Stimulated activated CD8-positive, alpha-beta memory T cell treated with anti-CD3 and anti-CD28 coated beads, Interleukin-7, amount 100 ng/mL, for 4 hours (primary cell): ENCODE measurements around the gene EFNA5.

Experiments used
- DNase-seq, 2 donors: peaks; one replicate each; pipeline ENCODE4 v3.0.0-alpha.2; 2020; ENCODE audit warnings: low read depth in 2 of 2

The EFNA5 gene

DNA sequence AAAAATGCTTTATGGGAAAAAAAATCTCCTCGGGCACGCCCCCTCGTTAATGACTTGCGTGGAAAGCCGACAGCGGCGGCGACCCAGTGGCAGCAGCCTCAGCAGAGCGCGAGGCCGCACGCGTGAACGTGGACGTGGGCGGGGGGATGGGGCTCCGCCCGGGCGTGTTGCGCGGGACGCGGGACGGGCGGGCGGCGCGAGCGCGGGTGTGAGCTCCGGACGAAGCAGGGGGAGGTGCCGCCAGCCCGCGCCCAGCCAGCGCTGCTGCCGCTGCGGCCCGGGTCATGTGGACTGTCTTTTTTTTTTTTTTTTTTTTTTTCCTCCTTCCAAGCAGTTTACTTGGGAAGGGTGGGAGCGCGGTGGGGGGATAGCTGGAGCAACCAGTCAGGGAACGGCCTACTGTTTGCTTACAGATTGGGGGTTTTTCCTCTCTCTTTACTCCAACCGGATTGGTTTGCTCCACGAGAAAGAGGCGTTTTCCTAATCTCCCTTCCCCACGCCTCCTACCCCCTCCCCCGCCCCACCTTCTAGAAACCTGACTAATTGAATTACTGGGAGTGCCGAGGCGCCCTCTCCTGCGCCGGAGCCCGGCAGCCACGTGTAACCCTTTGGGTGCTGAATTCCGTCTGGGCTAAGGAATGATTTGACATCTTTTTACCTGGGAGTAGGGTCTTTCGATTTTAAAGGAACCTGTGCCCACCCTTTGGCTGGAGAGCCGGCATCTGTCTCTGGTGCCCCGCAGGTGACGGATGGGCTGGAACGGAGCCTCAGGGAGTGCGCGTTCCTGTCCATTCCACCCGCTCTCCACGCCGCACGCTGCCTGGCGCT, 1.7 kb upstream of the EFNA5 start:
- DNase-seq, result no peak

DNA sequence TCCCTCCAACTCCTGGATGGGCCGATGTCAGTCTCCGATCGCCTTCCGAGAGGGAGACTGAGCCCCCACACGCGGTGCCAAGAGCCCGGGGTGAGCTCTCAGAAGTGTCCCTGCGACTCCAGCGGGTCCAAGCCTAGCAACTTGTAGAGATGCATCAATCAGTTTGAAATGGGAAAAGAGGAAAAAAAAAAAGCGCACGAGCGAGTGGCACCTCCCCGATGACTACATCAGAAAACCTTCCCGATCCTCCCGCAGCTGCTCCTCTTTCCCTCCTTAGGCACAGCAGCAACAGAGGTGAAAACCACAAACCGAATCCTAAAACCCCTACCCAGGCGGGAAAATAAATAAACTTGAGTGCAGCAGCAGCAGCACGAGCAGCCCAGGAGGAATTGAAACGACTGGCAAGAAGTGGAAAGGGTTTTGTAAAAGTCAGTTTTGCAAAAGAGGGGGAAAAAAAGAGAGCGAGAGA, 1.0 kb upstream of the EFNA5 start:
- DNase-seq, result no peak

DNA sequence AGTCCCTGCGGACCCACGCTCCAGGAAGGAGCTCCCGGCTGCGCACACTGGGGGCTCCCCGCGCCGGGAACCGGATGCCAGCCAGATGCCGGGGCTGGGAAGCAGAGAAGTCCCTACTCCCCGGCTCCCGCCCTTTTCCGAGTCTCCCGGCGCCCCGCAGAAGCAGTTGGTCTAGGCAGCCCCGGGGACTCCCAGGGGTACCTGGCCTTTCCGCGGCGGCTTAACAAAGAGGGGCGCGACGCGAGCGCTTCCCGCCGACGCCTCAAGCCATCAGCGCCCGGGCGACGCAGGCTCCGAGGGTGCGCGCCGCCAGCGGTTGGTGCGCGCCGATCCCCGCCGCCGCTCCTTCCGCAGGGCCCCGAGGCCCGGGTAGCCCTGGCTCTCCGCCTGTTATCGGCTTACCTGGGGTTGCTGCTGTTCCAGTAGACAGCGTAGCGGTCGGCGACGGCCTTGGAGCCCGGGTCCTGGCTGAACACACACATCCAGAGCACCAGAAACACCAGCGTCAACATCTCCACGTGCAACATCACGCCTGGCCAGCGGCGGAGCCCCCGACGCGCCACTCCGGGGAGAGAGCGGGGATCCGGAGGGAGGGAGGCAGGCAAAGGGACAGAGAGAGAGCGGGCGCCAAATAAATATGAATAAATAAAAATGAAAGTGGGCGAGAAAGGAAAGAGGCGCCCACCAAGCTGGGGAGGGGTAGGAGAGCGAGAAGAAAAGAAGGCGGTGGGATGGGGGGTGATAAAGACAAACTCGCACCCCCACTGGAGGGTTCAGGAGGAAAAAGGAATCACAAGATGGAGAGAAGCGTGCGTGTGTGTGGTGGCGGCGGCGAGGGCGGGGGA, 428 bp downstream of the EFNA5 start:
- no peak for DNase-seq

DNA sequence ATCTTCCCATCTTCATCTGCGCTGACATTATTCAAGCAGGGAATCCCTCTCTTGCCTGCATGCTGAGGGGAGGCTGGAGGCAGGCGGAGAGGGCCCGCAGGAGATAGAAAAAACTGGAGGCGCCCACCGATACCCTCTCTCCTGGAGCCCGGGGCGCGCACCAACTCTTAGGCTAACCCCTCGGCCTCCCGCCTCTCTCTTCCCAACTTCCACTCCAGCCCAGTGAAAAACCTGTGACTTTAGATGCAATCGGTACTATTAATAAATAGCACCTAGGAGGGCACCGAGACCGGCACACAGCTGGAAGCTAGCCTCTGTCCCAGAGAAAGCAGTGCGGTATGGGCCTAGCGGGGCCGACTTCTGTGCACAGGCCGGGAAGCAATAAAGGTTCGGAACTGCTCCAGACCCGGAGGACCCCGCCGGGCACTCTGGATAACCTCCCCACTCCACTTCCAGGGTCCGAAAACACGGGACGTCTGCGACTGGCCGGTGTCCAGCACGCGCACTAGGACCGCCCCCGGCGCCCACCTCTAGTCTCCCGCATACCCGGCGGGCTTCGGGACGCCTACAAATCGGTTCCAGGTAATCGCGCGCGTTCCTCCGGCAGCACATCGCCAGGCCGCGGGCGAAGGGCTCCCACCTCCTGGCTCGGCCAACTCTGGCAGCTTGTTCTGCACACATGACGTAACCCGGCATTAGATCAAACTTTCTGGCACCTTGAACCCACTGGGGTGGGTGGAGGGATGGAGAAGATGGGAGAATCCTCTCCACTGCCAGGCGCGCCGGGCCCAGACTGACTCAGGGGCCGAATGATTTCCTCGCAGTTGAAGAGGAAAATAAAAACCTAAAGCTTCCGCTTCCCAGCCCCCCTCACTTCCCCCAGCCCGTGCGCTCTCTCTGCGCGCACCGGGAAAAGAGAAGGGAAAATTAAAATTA, 1.4 kb downstream of the EFNA5 start:
- no peak for DNase-seq

DNA sequence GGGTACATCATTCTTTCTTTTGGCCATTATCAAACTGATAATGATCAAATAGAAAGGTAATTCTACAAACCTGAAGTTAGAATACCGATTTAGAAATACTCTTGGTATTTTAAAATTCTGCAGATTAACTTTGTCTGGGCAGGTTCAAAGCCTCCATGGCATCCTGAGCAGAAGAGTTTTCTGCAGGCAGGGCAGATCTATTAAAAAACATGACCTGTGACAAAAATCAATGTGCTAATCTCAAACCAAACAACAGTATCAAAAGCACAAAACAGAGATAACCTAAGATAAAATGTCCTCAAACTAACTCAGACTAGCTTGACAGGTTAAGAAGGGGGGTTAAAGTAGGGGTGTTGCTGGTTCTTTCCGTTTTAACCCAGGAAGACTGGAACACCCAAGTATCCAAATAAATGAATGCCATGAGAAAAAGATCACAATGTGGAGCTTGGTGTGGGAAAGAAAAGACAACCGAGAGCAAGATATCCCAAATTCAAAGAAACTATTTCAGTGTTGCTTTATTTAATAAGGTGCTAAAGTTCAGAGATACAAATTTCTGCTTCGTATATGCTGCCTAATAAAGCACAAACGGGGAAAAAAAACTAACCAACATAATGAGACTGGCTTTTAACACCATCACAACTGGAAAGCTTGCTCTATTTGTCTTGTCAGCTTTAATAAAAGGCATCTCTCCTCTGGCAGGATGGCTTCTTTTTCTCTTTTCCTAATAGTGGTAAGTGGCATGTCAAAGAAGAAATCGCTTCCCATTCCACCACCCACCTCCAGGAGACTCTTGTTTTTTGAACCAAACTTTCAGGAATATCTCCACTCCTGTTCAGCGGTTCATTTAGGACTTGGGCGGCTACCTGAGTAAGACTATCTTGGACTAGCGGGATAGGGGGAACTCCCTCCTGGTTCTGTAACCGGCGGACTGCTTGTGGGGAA, 2.3 kb downstream of the EFNA5 start:
- no peak for DNase-seq

DNA sequence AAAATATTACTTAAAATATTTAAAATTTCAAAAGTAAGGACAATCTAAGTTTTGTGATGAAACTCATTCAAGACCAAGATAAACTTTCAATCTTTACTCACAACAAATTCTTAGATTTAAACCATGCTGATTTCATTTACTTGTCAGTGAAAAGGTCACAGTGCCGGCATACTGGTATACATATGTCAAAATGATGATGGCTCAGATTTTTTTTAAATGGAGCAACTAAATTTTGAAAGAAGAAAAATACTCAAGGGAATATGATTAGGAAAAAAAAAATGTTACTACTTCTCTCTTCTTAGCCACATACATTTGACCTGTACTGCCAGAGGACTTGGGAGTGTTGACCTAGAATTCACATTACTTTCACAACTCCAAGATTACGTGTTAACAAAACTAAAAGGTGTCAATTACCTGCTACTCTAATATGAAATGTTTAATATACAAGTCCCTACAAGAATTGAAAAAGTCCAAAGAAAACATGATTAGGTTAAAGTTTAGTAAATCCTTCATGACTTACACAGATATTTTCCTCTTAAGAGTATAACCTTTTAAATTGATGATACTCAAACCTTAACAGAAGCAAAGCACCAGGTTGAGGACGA, 4.6 kb downstream of the EFNA5 start:
- no peak for DNase-seq

DNA sequence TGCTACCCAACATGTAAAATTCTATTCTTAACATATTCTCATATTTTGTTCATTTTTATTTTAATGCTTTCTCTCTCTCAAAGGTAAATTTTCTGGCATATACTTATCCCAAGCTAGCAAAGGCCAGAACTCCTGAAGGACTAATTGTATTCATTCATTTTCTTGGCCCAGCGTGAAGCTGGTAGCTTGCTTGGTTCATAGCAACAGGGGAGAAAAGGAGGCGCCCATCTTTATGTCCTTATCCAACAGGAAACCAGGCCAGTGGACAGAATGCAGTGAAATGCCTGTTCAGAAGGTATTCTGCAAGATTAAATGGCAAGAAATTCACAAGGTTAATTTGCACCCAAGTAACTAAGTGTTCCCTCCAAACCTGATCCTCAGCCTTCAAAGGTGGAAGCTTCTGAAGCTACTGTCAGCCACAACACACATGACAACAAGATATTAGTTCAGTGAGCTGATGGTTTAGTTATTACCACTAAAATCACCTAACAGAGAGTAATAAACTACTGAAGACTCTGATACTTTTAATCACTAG, 5.6 kb downstream of the EFNA5 start:
- DNase-seq, result no peak

DNA sequence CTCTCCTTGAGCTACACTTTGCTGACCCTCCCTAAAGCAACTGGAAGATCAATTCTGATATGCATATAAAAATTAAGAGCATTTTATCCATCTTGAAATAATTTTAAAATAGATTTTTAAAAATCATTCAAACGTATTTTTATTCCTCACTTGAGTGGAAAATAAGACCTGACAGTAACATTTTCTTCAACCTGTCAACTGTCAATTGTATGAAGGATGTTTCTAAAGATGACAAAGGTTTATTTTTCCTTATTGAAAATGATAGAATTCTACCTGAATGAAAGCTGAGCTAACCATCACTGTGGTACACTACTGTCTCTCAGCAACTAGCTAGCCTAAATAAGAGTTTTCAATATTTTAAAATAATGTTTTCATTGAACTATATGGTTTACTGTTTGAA, 7.0 kb downstream of the EFNA5 start:
- DNase-seq, result no peak

DNA sequence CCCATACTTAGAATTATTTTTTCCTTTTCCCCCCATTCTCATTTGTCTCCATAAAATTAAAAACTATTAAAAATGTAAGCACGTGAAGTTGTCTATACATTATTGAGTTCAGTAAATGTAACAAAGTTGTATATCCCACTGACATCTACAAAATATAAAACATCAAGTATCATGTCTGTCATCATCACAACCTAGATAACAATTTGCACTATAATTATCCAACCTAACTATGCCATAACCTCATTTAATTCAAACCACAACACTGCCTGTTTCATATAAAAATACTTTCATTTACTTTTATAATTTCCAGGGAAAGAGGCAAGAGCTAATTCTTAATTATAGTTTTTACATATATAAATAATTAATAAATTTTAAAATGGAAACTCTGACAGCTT, 9.1 kb downstream of the EFNA5 start:
- DNase-seq, result no peak

DNA sequence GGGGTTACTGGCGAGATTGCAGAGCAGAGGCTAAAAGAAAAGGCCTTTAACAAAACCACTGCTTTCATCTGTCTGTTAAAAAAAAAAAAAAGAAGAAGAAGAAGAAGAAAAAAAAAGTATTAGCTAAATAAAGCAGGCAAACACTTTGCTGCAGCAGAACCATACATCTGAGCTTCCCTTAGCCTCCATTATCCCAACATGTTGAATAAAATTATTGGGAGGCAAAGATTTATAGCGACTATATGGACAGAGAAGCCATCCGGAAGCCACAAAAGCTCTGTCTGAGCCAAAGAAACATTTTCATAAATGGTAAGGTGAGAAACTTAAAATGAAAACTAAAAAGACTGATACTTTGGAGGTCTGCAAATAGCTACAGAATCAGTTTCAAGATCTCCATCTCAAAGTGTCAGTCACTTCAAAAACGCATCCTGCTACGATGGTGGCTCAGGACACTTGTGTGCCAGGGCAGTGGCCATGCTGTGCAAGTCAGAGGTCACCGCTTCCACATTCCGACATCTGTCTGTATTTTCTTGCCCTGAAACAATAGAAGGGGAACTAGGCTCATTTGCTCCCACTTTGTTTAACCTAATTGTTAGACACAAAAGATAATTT, 9.6 kb downstream of the EFNA5 start:
- DNase-seq, result no peak

DNA sequence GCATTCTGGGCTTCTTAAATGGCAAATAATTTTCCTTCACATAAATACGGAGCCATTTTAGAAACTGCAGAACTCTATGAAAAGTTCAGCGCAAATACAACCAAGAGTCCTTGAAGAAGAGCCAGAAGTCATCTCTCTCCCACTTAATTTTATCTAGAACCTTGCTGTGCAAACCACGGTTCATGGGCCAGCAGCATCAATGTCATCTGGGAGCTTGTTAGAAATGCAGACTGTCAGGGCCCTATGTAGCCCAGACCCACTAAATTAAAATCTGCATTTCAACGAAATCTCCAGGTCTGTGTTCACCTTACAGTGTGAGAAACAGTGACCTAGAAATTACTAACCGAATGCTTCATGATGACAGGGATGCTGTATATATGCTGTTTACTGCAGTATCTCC, 12.2 kb downstream of the EFNA5 start:
- no peak for DNase-seq

DNA sequence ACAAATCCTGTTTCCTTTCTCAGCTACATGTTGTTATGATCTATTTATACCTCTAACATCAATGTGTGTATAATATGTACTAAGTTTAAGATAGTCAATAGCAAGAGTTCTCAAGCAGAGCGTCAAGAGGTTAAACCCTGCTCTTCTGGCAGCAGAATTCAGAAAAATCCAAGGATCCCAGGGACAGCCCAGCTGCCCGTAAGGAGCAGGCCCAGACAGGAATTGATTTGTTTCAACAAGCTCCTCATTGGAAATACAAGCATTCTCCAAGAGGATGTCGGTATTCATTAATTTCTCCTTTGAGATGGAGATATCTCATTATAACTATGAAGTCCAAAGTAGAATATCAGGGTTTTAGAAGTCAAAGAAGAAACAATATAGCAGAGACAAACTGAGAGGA, 14.9 kb downstream of the EFNA5 start:
- no peak for DNase-seq

DNA sequence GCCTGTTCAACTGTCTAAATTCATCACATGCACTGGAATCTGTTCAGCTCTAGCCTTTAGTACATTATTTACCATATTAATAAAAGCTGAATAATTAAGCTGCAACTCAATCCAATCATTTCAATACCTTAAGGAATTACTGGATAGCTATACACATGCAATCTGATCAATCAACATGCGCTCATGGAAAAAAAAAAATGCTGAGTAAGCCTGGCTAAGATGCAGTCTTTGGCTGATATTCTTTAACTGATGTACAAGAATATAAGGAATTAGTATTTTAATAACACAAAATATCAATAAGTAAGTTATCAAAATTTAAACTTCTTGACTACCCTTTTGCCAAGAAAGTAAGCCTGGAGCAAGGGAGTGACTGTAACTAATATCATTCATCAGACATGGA, 15.9 kb downstream of the EFNA5 start:
- DNase-seq, result no peak

DNA sequence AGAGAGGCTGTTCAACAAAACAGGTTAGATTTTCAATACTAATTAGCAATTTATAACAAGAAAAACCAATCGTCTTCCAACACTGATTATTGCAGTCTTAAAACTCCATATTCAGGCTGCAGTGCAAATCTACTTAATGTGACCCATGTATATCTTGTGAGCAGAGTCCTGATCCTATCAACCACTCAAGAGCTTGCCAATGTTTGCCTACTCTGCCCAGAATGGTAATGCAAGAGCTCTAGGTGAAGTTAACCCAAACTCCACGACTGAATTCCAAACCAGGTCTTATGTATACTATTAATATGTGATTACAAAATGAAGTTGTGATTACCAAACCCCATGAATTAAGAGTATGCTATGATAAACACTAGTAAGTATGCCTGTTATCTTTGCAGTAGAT, 17.1 kb downstream of the EFNA5 start:
- DNase-seq, result no peak

DNA sequence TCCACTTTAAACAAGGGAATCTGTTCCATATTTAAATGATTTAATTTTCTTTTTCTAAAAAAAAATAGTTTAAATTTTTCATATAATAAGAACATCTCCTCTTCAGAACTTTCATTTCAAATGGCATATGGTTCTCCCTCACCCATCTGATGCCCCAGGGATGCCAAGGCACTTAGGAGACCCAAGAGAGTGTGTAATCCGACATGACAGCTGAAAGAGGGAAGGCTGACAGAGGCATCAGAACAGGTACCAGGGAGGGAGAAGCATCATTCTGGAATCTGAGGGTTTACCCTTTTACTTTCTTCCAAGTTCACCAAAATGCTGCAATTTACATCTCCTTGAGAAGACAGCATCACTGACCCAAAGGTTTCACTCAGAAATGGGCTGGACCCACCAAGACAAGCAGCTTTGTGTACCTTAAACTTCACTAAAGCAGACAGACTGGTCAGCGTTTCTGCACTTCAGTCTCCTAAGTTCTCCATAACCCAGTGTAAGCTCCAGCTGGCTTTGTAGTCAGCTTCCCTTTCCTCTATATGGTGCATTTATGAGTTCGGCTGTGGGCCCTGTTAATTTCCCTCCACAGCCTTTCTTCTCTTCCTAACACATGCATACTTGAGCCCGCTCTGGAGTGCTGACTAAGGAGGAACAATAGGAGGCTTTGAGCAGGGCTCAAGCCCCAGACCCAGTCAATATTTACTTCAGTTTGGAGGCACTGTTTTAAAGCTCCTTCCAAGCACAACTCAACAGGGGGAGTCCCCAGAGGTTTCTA, 17.7 kb downstream of the EFNA5 start:
- no peak for DNase-seq

DNA sequence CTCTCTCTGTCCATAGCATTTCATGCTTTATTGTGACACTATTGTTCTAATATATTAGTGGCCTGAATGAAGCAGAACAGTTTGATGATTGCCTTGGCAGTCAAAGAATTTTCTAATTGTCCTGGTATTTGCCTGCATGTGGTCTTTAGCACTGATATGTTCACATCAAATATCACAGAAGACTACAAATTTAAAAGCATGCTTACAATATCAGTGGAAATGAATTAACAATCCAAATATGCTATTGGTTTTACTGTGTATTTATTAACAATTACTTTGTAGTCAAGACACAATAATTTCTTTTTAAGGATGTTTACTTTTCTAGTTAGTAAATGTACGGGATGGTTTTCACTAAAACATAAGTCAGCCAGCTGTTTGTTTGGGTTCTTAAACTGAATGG, 18.3 kb downstream of the EFNA5 start:
- no peak for DNase-seq

DNA sequence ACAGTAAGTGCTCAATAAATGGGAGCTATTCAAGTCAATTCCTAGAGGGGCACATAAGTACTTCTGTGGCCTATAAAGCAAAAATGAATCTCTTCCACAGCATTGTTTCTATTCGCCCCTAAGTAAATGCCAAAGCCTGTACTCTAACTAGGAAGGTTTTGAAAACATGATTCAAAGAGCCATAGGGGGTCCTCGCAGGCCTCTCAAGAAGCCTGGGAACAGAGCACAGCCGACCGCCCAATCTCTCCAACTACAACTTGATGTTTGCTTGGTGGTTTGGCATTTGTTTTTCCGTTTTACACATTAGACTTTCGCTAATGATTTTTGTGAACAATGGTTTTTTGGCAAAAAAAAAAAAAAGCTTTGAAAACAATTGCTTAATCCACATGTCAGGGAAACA, 19.4 kb downstream of the EFNA5 start:
- DNase-seq, result no peak

DNA sequence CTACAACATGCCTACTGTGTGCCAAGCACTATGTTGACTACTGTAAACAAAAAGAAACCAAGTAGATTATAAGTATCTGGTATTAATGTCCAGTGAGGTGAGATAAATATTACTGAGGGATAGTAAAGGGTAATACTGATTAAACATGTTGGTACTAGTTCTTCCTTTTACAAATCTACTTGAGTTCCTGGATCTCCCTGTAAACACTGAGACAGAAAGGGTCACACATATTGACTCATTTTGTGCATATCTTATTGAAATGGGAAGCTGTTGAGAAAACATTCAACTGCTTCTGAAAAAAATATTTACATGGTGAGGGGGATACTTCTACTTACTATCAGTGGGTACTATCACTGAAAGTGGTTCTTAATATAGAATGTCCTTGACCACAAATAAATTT, 24.3 kb downstream of the EFNA5 start:
- no peak for DNase-seq

DNA sequence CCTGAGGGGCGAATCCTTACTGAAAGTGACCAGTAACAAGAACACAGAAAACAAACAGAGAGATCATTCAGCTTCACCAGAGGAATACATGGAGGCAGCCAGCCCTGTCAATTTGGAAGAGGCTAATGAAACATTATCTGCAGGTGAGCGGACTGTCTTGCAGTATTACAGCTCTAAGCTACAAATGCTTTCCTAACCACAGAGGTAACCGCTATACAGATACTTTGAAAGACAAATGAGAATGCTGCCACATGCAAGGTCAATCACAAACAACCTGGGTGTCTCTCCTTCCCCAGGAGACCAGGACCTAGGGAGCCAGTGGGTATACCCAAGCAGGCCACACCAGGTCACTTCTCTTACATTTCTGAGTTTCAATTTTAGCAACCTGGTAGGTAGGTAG, 30.2 kb downstream of the EFNA5 start:
- no peak for DNase-seq
